A549 (cell line): ENCODE results near the gene ZNF385B. TPM values are rescaled to one million over a fixed set of nuclear protein-coding genes. Genes with fewer than 3 reads are reported as not detected.

Experiments used
- ATAC-seq, 2 experiments: fragments of 200-7000 bp in 1 of 2; fragments of >200 bp in 1 of 2; cut with Nextera tagmentation in 1 of 2; cut with Tn5 transposase in 1 of 2; 3 replicates each; pipeline versions ENCODE4 v1.8.0 to v1.9.1; 2018 to 2020; ENCODE audit warnings: mild to moderate bottlenecking in 1 of 2, moderate library complexity in 1 of 2
- CTCF ChIA-PET: fragments of 300-600 bp; sonication (Branson Sonifier 250); formaldehyde crosslinking; extraction: SDS; loops from one replicate; lab custom pipeline; 2021; ENCODE audit warnings: antibody characterized with exemption, inconsistent platforms; lab: Yijun Ruan, JAX
- POLR2A ChIA-PET: fragments of 350-600 bp; formaldehyde crosslinking; extraction: SDS; loops from one replicate; lab custom pipeline; 2021; ENCODE audit warnings: antibody characterized with exemption, inconsistent platforms; lab: Yijun Ruan, JAX
- DNase-seq, 2 experiments: peaks; one replicate each; pipeline versions ENCODE4 v3.0.0 to v3.0.0-alpha.2; 2011 to 2016; ENCODE audit warnings: low read depth in 1 of 2, low spot score in 1 of 2
- FAIRE-seq: peaks from 2 replicates; lab custom pipeline; 2011; peaks lifted over from hg19 to GRCh38; lab: Jason Lieb, UNC
- H3K27ac ChIP-seq, 2 experiments: fragments of >200 bp; sonication (Bioruptor Twin); formaldehyde crosslinking; 3 replicates each; pipeline ENCODE4 v1.5.1; 2016 to 2017
- H3K4me1 ChIP-seq: fragments of >200 bp; sonication (Bioruptor Twin); formaldehyde crosslinking; 3 replicates; pipeline ENCODE4 v1.6.1; 2016
- H3K4me2 ChIP-seq: fragments of >200 bp; sonication (Bioruptor Twin); formaldehyde crosslinking; 3 replicates; pipeline ENCODE4 v1.6.1; 2016
- H3K4me3 ChIP-seq: fragments of >200 bp; sonication (Bioruptor Twin); formaldehyde crosslinking; 3 replicates; pipeline ENCODE4 v1.5.1; 2016
- H3K9me3 ChIP-seq: fragments of >200 bp; sonication (Bioruptor Twin); formaldehyde crosslinking; 3 replicates; pipeline ENCODE4 v1.6.1; 2016
- BHLHE40 ChIP-seq: IDR thresholded peaks from 2 replicates; pipeline ENCODE4 v1.6.1; 2012; ENCODE audit warnings: low read depth, low read length, inconsistent platforms
- CBX2 ChIP-seq: fragments of 200-600 bp; sonication (generic); IDR thresholded peaks from 2 replicates; pipeline ENCODE4 v1.6.1; 2016; ENCODE audit warnings: low read depth, mild to moderate bottlenecking, borderline replicate concordance
- CHD4 ChIP-seq: fragments of 200-600 bp; sonication (generic); IDR thresholded peaks from 2 replicates; pipeline ENCODE4 v1.6.1; 2016; ENCODE audit warnings: antibody characterized with exemption, mild to moderate bottlenecking, borderline replicate concordance
- EP300 ChIP-seq, 2 experiments: fragments of >200 bp; sonication (Bioruptor Twin); formaldehyde crosslinking; IDR thresholded peaks; 2 replicates in 1 of 2; 3 replicates in 1 of 2; pipeline ENCODE4 v1.6.1; 2016 to 2017
- ESRRA ChIP-seq: fragments of 150-350 bp; IDR thresholded peaks from 2 replicates; pipeline ENCODE4 v1.6.1; 2014; ENCODE audit warnings: mild to moderate bottlenecking, low read length, borderline replicate concordance
- FOSL2 ChIP-seq, 2 experiments: fragments of 450-650 bp in 1 of 2; fragments of >200 bp in 1 of 2; sonication (Bioruptor Twin) in 1 of 2; formaldehyde crosslinking; IDR thresholded peaks; 2 replicates each; pipeline versions ENCODE4 v1.5.0 to v1.6.1; 2016 to 2020; ENCODE audit warnings: mild to moderate bottlenecking in 1 of 2, moderate library complexity in 1 of 2
- HEYL ChIP-seq: fragments of 250-450 bp; sonication (Bioruptor Pico); IDR thresholded peaks from 2 replicates; pipeline ENCODE4 v1.8.0; 2021; ENCODE audit warnings: mild to moderate bottlenecking, moderate library complexity
- HOXB5 ChIP-seq: fragments of 250-450 bp; sonication (Bioruptor Pico); IDR thresholded peaks from 2 replicates; pipeline ENCODE4 v1.5.0; 2020; ENCODE audit warnings: mild to moderate bottlenecking, moderate library complexity
- JUNB ChIP-seq: fragments of >200 bp; sonication (Bioruptor Twin); formaldehyde crosslinking; IDR thresholded peaks from 2 replicates; pipeline ENCODE4 v1.6.1; 2016
- MAFK ChIP-seq: fragments of 450-650 bp; IDR thresholded peaks from 2 replicates; pipeline ENCODE4 v1.6.1; 2014; ENCODE audit not compliant: partially characterized antibody
- RCOR1 ChIP-seq: fragments of 150-350 bp; IDR thresholded peaks from 2 replicates; pipeline ENCODE4 v1.6.1; 2014; ENCODE audit warnings: antibody characterized with exemption, low read length, low read depth
- REST ChIP-seq: fragments of 200-600 bp; sonication (generic); IDR thresholded peaks from 2 replicates; pipeline ENCODE4 v1.6.1; 2016; ENCODE audit warnings: antibody characterized with exemption, mild to moderate bottlenecking, moderate library complexity
- RNF2 ChIP-seq: fragments of 200-600 bp; sonication (generic); IDR thresholded peaks from 2 replicates; pipeline ENCODE4 v1.6.1; 2016; ENCODE audit warnings: low read depth, mild to moderate bottlenecking, antibody characterized with exemption, moderate library complexity, borderline replicate concordance
- SREBF2 ChIP-seq: fragments of 450-650 bp; IDR thresholded peaks from 2 replicates; pipeline ENCODE4 v1.6.1; 2014; ENCODE audit warnings: mild to moderate bottlenecking, moderate library complexity
- TP53 ChIP-seq: fragments of 250-450 bp; sonication (Bioruptor Pico); IDR thresholded peaks from 2 replicates; pipeline ENCODE4 v1.5.0; 2021; ENCODE audit warnings: mild to moderate bottlenecking, moderate library complexity
- USF2 ChIP-seq: fragments of 450-650 bp; IDR thresholded peaks from 2 replicates; pipeline ENCODE4 v1.6.1; 2014; ENCODE audit warnings: antibody characterized with exemption
- ZSCAN20 ChIP-seq: fragments of 250-450 bp; sonication (Bioruptor Pico); IDR thresholded peaks from 2 replicates; pipeline ENCODE4 v1.8.0; 2022; ENCODE audit warnings: mild to moderate bottlenecking, moderate library complexity
- WGBS: methylation state at CpG from one replicate; pipeline ENCODE4 v1.1.6; 2017; ENCODE audit errors: missing lambda C conversion rate; 5-methylcytosine and 5-hydroxymethylcytosine counted together
- polyA plus RNA-seq, 4 experiments: library from polyadenylated mRNA; depleted of rRNA in 3 of 4; stranded (reverse); fragments of >200 nt; fragmentation: RNase III in 1 of 4; extraction: RNeasy Plus Mini Kit Qiagen cat#74134 plus additional on column Dnase treatment in 1 of 4; gene quantifications; 2 replicates in 3 of 4; 3 replicates in 1 of 4; pipeline ENCODE4 v1.2.3, GENCODE V29; 2011 to 2017
- TF ChIP-seq, protein P1 (sequence below): fragments of >200 bp; sonication (Bioruptor Twin); formaldehyde crosslinking; IDR thresholded peaks from 3 replicates; pipeline ENCODE4 v1.5.1; 2016

Gene ZNF385B
- polyA plus RNA-seq, 2 of the 4 experiments (the other 2 are of a cell fraction): not detected

DNA sequence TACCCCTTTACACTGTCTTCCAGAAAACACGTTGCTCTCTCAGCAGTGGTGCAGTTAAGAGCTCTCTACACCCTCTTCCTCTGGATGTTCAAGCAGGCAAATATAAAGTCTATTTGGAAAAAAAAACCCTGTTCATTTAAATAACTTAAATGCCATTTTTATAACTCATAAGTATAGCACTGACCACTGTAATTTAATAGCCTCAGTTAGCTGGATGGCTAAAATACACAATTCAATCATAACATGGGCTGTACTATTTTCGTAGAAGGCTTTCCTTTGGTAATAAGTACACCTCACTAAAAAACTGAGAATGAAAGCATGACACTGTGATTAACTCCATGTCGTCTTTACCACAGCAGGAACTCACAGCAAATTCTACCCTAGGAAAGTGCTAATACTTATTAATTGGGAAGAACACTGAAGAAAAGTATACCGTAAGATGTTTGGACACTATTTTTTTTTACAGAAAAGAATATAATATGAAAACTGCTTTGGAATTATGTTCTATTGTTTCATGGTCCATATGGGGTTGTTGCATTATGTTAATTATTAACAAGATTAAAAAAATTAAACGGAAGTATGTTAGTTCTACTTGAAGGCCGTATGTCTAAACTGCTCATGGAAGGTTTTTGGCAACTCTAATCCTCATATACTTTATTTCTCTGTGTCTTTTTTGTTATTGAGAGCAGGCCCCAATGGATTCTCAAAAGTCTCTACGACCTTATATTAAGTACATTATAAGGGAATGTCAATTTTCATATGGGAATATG is 269.1 kb downstream of the ZNF385B start:
- no peak overlapping the region for H3K27ac ChIP-seq
- ATAC-seq (no peak), DNase-seq (no peak), FAIRE-seq (no peak)
- no peak for TF ChIP-seq TP53 (CRISPR knock-in tag)
- TF ChIP-seq, protein P1, sequence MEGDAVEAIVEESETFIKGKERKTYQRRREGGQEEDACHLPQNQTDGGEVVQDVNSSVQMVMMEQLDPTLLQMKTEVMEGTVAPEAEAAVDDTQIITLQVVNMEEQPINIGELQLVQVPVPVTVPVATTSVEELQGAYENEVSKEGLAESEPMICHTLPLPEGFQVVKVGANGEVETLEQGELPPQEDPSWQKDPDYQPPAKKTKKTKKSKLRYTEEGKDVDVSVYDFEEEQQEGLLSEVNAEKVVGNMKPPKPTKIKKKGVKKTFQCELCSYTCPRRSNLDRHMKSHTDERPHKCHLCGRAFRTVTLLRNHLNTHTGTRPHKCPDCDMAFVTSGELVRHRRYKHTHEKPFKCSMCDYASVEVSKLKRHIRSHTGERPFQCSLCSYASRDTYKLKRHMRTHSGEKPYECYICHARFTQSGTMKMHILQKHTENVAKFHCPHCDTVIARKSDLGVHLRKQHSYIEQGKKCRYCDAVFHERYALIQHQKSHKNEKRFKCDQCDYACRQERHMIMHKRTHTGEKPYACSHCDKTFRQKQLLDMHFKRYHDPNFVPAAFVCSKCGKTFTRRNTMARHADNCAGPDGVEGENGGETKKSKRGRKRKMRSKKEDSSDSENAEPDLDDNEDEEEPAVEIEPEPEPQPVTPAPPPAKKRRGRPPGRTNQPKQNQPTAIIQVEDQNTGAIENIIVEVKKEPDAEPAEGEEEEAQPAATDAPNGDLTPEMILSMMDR: no peak
- TF ChIP-seq CBX2: no peak
- TF ChIP-seq FOSL2 (IDR thresholded peaks at IDR 0.05): no peak
- no peak for TF ChIP-seq FOSL2 (CRISPR knock-in tag; IDR thresholded peaks at IDR 0.05)
- H3K4me3 ChIP-seq: no peak overlapping the region
- no peak overlapping the region for H3K4me2 ChIP-seq
- ChIA-PET POLR2A (no interaction called here), CTCF (interaction anchor here (0.9 to 1.0 kb wide), 2 partner anchors 167 to 181 kb away, joined by 3 read pairs; no protein-coding TSS in a partner anchor)
- H3K4me1 ChIP-seq: no peaks in the 10 kb centered on the region
- no peaks in the 10 kb centered on the region for H3K9me3 ChIP-seq
- 53% methylated on average over 7 of the region's 7 CpGs for WGBS

- Histone ChIP-seq H3K9me3 (no peaks in the 10 kb centered on the region), H3K4me1 (no peaks in the 10 kb centered on the region), H3K4me3 (no peak overlapping the region), H3K27ac (no peak overlapping the region), H3K4me2 (no peak overlapping the region)
- ATAC-seq (no peak), DNase-seq (no peak), FAIRE-seq (no peak)
- TF ChIP-seq MAFK: no peak
- ChIA-PET POLR2A (no interaction called here), CTCF (interaction anchor here (0.9 to 1.0 kb wide), 2 partner anchors 167 to 181 kb away, joined by 3 read pairs; no protein-coding TSS in a partner anchor)
- 71% methylated on average over 1 of the region's 1 CpG for WGBS
Measured at GRCh38 chr2:179591690-179592089, 269.7 kb downstream of the ZNF385B start.

GRCh38 chr2:179588486-179589145 is 272.8 kb downstream of the ZNF385B start:
- 58% methylated on average over 3 of the region's 3 CpGs for WGBS

More at GRCh38 chr2:179588486-179589145, 272.8 kb downstream of the ZNF385B start:
- POLR2A ChIA-PET: no interaction called here
- no peaks in the 10 kb centered on the region for H3K9me3 ChIP-seq
- H3K4me3 ChIP-seq: no peak overlapping the region
- no peak for DNase-seq
- FAIRE-seq: no peak
- H3K4me2 ChIP-seq: no peak overlapping the region
- no peak for ATAC-seq
- TF ChIP-seq ESRRA: no peak
- no peak for TF ChIP-seq REST
- no peak for TF ChIP-seq EP300 (IDR thresholded peaks at IDR 0.05)
- no peak for TF ChIP-seq TP53 (CRISPR knock-in tag)
- TF ChIP-seq RCOR1: no peak
- no peak for TF ChIP-seq USF2
- TF ChIP-seq HOXB5 (CRISPR knock-in tag): no peak
- no peak for TF ChIP-seq ZSCAN20
- no peak for TF ChIP-seq CHD4
- TF ChIP-seq HEYL (CRISPR knock-in tag): no peak
- no peak for TF ChIP-seq RNF2
- no peak for TF ChIP-seq JUNB
- TF ChIP-seq BHLHE40: no peak
- no peak for TF ChIP-seq SREBF2
- TF ChIP-seq CBX2: no peak
- CTCF ChIA-PET: no interaction called here
- H3K4me1 ChIP-seq: no peaks in the 10 kb centered on the region
- no peak overlapping the region for H3K27ac ChIP-seq
